Measurements from ENCODE around the gene REC8. TPM values are rescaled to one million over a fixed set of nuclear protein-coding genes. Genes with fewer than 3 reads are reported as not detected.
"Not testable (repeated sequence)": the region's sequence is repeated elsewhere in the genome, so short reads cannot be mapped to it uniquely, and the experiment has no call there.

Gene REC8

GRCh38 chr14:24216345-24216699 lies 44.4 kb downstream of the REC8 start:
- Histone ChIP-seq H3K27me3 (ENCODE audit: control insufficient read depth, insufficient read depth, low read length) (no peaks in the 10 kb centered on the region), H3K9ac (ENCODE audit: low read depth, low read length) (peak overlapping the region; percentile 85), H3K4me2 (ENCODE audit: low read length) (peak overlapping the region; percentile 82), H3K36me3 (ENCODE audit: insufficient read depth, low read length) (peaks cover 12% of the 10 kb centered on the region), H3K4me3 (ENCODE audit: low read length) (peak overlapping the region; percentile 77), H3K4me1 (ENCODE audit: control insufficient read depth, insufficient read depth, low read length) (peaks cover 16% of the 10 kb centered on the region), H3K9me3 (replicated peaks; ENCODE audit: low read length) (no peaks in the 10 kb centered on the region)

- H3K4me3 ChIP-seq (ENCODE audit: low read length); H3K27me3 ChIP-seq (ENCODE audit: control insufficient read depth, insufficient read depth, low read length); H3K9me3 ChIP-seq (replicated peaks; ENCODE audit: low read length); H3K4me2 ChIP-seq (ENCODE audit: low read length); H3K9ac ChIP-seq (ENCODE audit: low read depth, low read length): not testable (repeated sequence)
- Histone ChIP-seq H3K36me3 (ENCODE audit: insufficient read depth, low read length) (peaks cover 10% of the 10 kb centered on the region), H3K4me1 (ENCODE audit: control insufficient read depth, insufficient read depth, low read length) (peaks cover 16% of the 10 kb centered on the region)
These were observed 45.0 kb downstream of the REC8 start for GRCh38 chr14:24216876-24217275.

- H3K4me3 ChIP-seq (ENCODE audit: low read length) = no peak overlapping the region
- peaks cover 10% of the 10 kb centered on the region for H3K36me3 ChIP-seq (ENCODE audit: insufficient read depth, low read length)
- no peaks in the 10 kb centered on the region for H3K27me3 ChIP-seq (ENCODE audit: control insufficient read depth, insufficient read depth, low read length)
- peaks cover 7% of the 10 kb centered on the region for H3K4me1 ChIP-seq (ENCODE audit: control insufficient read depth, insufficient read depth, low read length)
- no peak overlapping the region for H3K4me2 ChIP-seq (ENCODE audit: low read length)
- H3K9me3 ChIP-seq (replicated peaks; ENCODE audit: low read length) = no peaks in the 10 kb centered on the region
- no peak overlapping the region for H3K9ac ChIP-seq (ENCODE audit: low read depth, low read length)
These were observed 47.2 kb downstream of the REC8 start for GRCh38 chr14:24219080-24219479.

GRCh38 chr14:24219521-24219920 lies 47.6 kb downstream of the REC8 start:
- Histone ChIP-seq H3K4me1 (ENCODE audit: control insufficient read depth, insufficient read depth, low read length) (peaks cover 11% of the 10 kb centered on the region), H3K27me3 (ENCODE audit: control insufficient read depth, insufficient read depth, low read length) (no peaks in the 10 kb centered on the region), H3K4me2 (ENCODE audit: low read length) (no peak overlapping the region), H3K9me3 (replicated peaks; ENCODE audit: low read length) (no peaks in the 10 kb centered on the region), H3K4me3 (ENCODE audit: low read length) (no peak overlapping the region), H3K9ac (ENCODE audit: low read depth, low read length) (no peak overlapping the region), H3K36me3 (ENCODE audit: insufficient read depth, low read length) (peaks cover 10% of the 10 kb centered on the region)

- H3K4me1 ChIP-seq (ENCODE audit: control insufficient read depth, insufficient read depth, low read length) = peaks cover 16% of the 10 kb centered on the region
- H3K27me3 ChIP-seq (ENCODE audit: control insufficient read depth, insufficient read depth, low read length); H3K9ac ChIP-seq (ENCODE audit: low read depth, low read length); H3K9me3 ChIP-seq (replicated peaks; ENCODE audit: low read length); H3K36me3 ChIP-seq (ENCODE audit: insufficient read depth, low read length); H3K4me3 ChIP-seq (ENCODE audit: low read length); H3K4me2 ChIP-seq (ENCODE audit: low read length): not testable (repeated sequence)
These were observed 51.1 kb downstream of the REC8 start for GRCh38 chr14:24222987-24223386.

GRCh38 chr14:24224618-24225071 lies 52.8 kb downstream of the REC8 start:
- Histone ChIP-seq H3K4me1 (ENCODE audit: control insufficient read depth, insufficient read depth, low read length) (peaks cover 16% of the 10 kb centered on the region), H3K36me3 (ENCODE audit: insufficient read depth, low read length) (no peaks in the 10 kb centered on the region), H3K27me3 (ENCODE audit: control insufficient read depth, insufficient read depth, low read length) (no peaks in the 10 kb centered on the region), H3K4me2 (ENCODE audit: low read length) (peak overlapping the region; percentile 49), H3K4me3 (ENCODE audit: low read length) (no peak overlapping the region), H3K9me3 (replicated peaks; ENCODE audit: low read length) (no peaks in the 10 kb centered on the region), H3K9ac (ENCODE audit: low read depth, low read length) (peak overlapping the region; percentile 35)

GRCh38 chr14:24226473-24226872 lies 54.6 kb downstream of the REC8 start:
- no peaks in the 10 kb centered on the region for H3K9me3 ChIP-seq (replicated peaks; ENCODE audit: low read length)
- H3K36me3 ChIP-seq (ENCODE audit: insufficient read depth, low read length) = no peaks in the 10 kb centered on the region
- H3K4me2 ChIP-seq (ENCODE audit: low read length) = no peak overlapping the region
- peaks cover 24% of the 10 kb centered on the region for H3K4me1 ChIP-seq (ENCODE audit: control insufficient read depth, insufficient read depth, low read length)
- no peak overlapping the region for H3K9ac ChIP-seq (ENCODE audit: low read depth, low read length)
- no peak overlapping the region for H3K4me3 ChIP-seq (ENCODE audit: low read length)
- no peaks in the 10 kb centered on the region for H3K27me3 ChIP-seq (ENCODE audit: control insufficient read depth, insufficient read depth, low read length)

- peaks cover 33% of the 10 kb centered on the region for H3K4me1 ChIP-seq (ENCODE audit: control insufficient read depth, insufficient read depth, low read length)
- H3K36me3 ChIP-seq (ENCODE audit: insufficient read depth, low read length) = no peaks in the 10 kb centered on the region
- no peaks in the 10 kb centered on the region for H3K9me3 ChIP-seq (replicated peaks; ENCODE audit: low read length)
These were observed 57.0 kb downstream of the REC8 start for GRCh38 chr14:24228902-24229301.

More at GRCh38 chr14:24228902-24229301, 57.0 kb downstream of the REC8 start:
- Histone ChIP-seq H3K9ac (ENCODE audit: low read depth, low read length) (no peak overlapping the region), H3K27me3 (ENCODE audit: control insufficient read depth, insufficient read depth, low read length) (no peaks in the 10 kb centered on the region), H3K4me3 (ENCODE audit: low read length) (no peak overlapping the region), H3K4me2 (ENCODE audit: low read length) (no peak overlapping the region)

Small RNAs within 50 kb of the gene (small RNA-seq; reads per million reads assigned to genes)
- gene AL136295.4 (not detected), gene CHMP4A (not detected), gene IPO4 (not detected), gene IRF9 (not detected), gene MDP1 (not detected), gene RNA5SP383 (0.21 reads per million)
